ENCODE results near the gene PACS1. TPM values are rescaled to one million over a fixed set of nuclear protein-coding genes. Genes with fewer than 3 reads are reported as not detected.

The PACS1 gene
- total RNA-seq, 1 donor from 2014 or later = 86.9 TPM

DNA sequence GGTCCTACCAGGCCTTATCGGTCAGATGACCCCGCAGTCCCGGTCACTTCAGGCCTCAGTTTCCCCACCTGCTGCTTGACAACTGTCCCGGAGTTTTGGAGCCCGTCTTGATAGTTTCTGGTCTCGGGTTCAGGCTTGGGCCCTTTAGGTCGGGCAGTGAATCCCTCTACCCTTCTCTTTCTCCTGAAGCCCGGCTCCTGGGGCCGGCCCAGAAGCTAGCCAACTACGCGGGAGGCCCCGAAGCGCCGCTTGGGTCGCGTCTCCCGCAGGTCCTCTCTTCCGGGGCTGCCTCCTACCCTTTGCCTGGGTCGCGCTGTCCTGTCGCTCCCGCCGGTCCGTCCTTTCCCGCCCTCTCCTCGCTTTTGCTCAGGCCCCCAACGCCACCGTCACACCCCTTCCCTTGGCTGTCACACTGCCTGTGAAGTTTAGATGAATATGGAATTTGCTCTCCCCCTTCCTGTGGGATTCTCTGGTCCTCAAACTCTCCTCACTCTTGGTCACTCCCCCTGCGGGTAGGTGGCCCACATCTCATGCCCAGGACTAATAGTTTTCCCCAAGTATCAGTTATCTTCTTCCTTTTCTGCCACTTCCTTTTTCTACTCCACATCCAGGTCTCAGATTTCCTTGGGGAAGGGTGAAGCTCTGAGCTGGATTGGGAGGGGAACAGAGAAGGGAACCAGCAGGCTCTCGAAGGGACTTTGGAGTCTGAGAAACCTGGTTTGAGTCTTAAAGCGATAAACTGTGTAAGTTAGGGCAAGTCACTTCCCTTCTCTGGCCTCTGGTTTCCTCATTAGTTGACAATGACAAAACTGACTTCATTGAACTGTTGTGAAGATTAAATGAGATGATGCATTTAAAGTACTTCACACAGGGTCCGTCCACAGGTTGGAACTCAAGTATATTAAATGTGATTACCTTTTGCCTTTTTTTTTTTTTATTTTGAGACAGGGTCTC is 199.2 kb downstream of the PACS1 start:
- no peaks in the 10 kb centered on the region for H3K9me3 ChIP-seq (ENCODE audit: insufficient read depth, low read depth, low read length)
- H3K4me1 Mint-ChIP-seq (ENCODE audit: low read depth, unreplicated experiment) = peaks cover 10% of the 10 kb centered on the region
- peaks cover 27% of the 10 kb centered on the region for H3K36me3 Mint-ChIP-seq (ENCODE audit: low read depth, unreplicated experiment)
- peak overlapping the region; percentile 92 for H3K4me3 Mint-ChIP-seq (ENCODE audit: unreplicated experiment)
- H3K27me3 Mint-ChIP-seq (ENCODE audit: low read depth, unreplicated experiment) = no peaks in the 10 kb centered on the region
- DNase-seq (ENCODE audit: low read depth) (peak; percentile 31), FAIRE-seq (no peak)
- H3K36me3 ChIP-seq (ENCODE audit: insufficient read depth, low read length) = peaks cover 27% of the 10 kb centered on the region
- peak overlapping the region; percentile 93 for H3K27ac Mint-ChIP-seq (ENCODE audit: unreplicated experiment)
- peak overlapping the region; percentile 96 for H3K9ac ChIP-seq (ENCODE audit: low read length)
- H3K27me3 ChIP-seq (ENCODE audit: insufficient read depth, low read length) = no peaks in the 10 kb centered on the region
- H2AFZ ChIP-seq (ENCODE audit: low read depth, low read length) = no peak overlapping the region
- peaks cover 52% of the 10 kb centered on the region for H4K20me1 ChIP-seq (ENCODE audit: insufficient read depth, low read length)
- peak overlapping the region; percentile 83 for H3K27ac ChIP-seq (ENCODE audit: low read depth, low read length)
- peaks cover 21% of the 10 kb centered on the region for H3K4me1 ChIP-seq (ENCODE audit: insufficient read depth, low read length)
- TF ChIP-seq EZH2 (IDR thresholded peaks at IDR 0.05; ENCODE audit: insufficient read depth, low read length) (no peak), CTCF (IDR thresholded peaks at IDR 0.05; ENCODE audit: insufficient read depth, low read depth, low read length) (peak; percentile 11)
- H3K4me2 ChIP-seq (ENCODE audit: low read length) = peak overlapping the region; percentile 88
- H3K9me3 Mint-ChIP-seq (ENCODE audit: unreplicated experiment) = no peaks in the 10 kb centered on the region
- peak overlapping the region; percentile 90 for H3K4me3 ChIP-seq (ENCODE audit: insufficient read depth, low read depth, low read length)
- peaks cover 36% of the 10 kb centered on the region for H3K79me2 ChIP-seq (ENCODE audit: insufficient read depth, low read length)

DNA sequence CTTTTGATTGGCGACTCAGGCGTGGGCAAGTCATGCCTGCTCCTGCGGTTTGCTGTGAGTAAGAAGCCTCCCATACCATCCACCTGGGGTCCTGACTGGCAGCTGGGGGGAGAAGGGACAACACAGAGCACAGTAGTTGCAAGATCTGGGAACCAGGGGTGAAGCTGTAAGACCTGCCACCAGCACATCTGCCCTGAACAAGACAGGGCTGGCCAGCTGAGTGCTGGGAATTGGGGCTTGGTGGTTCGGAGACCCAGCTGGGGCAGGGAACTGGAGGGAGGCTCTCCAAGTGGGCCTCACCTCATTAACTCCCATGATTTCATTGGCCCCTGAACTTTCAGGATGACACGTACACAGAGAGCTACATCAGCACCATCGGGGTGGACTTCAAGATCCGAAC is 201.7 kb downstream of the PACS1 start:
- FAIRE-seq = no peak
- Mint-ChIP-seq H3K27ac (ENCODE audit: unreplicated experiment) (peak overlapping the region; percentile 66), H3K4me3 (ENCODE audit: unreplicated experiment) (no peak overlapping the region), H3K36me3 (ENCODE audit: low read depth, unreplicated experiment) (peaks cover 26% of the 10 kb centered on the region), H3K4me1 (ENCODE audit: low read depth, unreplicated experiment) (peaks cover 10% of the 10 kb centered on the region), H3K27me3 (ENCODE audit: low read depth, unreplicated experiment) (no peaks in the 10 kb centered on the region), H3K9me3 (ENCODE audit: unreplicated experiment) (no peaks in the 10 kb centered on the region)
- H4K20me1 ChIP-seq (ENCODE audit: insufficient read depth, low read length) = peaks cover 58% of the 10 kb centered on the region
- no peaks in the 10 kb centered on the region for H3K9me3 ChIP-seq (ENCODE audit: insufficient read depth, low read depth, low read length)
- no peak for TF ChIP-seq CTCF (IDR thresholded peaks at IDR 0.05; ENCODE audit: insufficient read depth, low read depth, low read length)
- TF ChIP-seq EZH2 (IDR thresholded peaks at IDR 0.05; ENCODE audit: insufficient read depth, low read length) = no peak
- no peak overlapping the region for H3K9ac ChIP-seq (ENCODE audit: low read length)
- no peak overlapping the region for H2AFZ ChIP-seq (ENCODE audit: low read depth, low read length)
- no peaks in the 10 kb centered on the region for H3K27me3 ChIP-seq (ENCODE audit: insufficient read depth, low read length)
- no peak overlapping the region for H3K27ac ChIP-seq (ENCODE audit: low read depth, low read length)
- H3K4me3 ChIP-seq (ENCODE audit: insufficient read depth, low read depth, low read length) = no peak overlapping the region
- peaks cover 36% of the 10 kb centered on the region for H3K79me2 ChIP-seq (ENCODE audit: insufficient read depth, low read length)
- H3K36me3 ChIP-seq (ENCODE audit: insufficient read depth, low read length) = peaks cover 36% of the 10 kb centered on the region
- no peak for DNase-seq (ENCODE audit: low read depth)
- no peak overlapping the region for H3K4me2 ChIP-seq (ENCODE audit: low read length)
- H3K4me1 ChIP-seq (ENCODE audit: insufficient read depth, low read length) = peaks cover 19% of the 10 kb centered on the region

DNA sequence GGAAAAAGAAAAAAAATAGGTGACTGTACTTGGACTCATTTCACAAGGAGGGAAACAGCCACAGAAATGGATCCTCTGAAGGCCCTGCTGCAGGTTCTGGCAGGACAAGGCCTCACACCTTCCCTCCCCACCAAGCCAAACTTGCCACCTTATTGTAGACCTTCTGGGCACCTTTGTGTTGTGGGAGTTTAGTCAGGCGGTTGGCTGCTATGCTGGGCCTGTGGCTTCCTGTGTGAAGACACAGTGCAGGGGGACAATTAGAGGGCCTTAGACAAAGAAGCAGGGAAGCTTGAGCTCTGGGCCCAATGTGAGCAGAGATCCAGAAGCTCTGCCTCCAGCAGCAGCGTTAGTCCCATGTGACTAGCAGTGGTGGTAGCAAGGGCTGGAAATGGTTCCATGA is 202.5 kb downstream of the PACS1 start:
- H3K27ac ChIP-seq (ENCODE audit: low read depth, low read length) = no peak overlapping the region
- peaks cover 36% of the 10 kb centered on the region for H3K79me2 ChIP-seq (ENCODE audit: insufficient read depth, low read length)
- no peaks in the 10 kb centered on the region for H3K9me3 ChIP-seq (ENCODE audit: insufficient read depth, low read depth, low read length)
- no peak overlapping the region for H3K9ac ChIP-seq (ENCODE audit: low read length)
- no peak overlapping the region for H3K4me2 ChIP-seq (ENCODE audit: low read length)
- H3K4me3 ChIP-seq (ENCODE audit: insufficient read depth, low read depth, low read length) = no peak overlapping the region
- H3K36me3 Mint-ChIP-seq (ENCODE audit: low read depth, unreplicated experiment) = peaks cover 24% of the 10 kb centered on the region
- no peaks in the 10 kb centered on the region for H3K9me3 Mint-ChIP-seq (ENCODE audit: unreplicated experiment)
- peaks cover 36% of the 10 kb centered on the region for H3K36me3 ChIP-seq (ENCODE audit: insufficient read depth, low read length)
- H4K20me1 ChIP-seq (ENCODE audit: insufficient read depth, low read length) = peaks cover 61% of the 10 kb centered on the region
- H3K27ac Mint-ChIP-seq (ENCODE audit: unreplicated experiment) = no peak overlapping the region
- H3K27me3 ChIP-seq (ENCODE audit: insufficient read depth, low read length) = no peaks in the 10 kb centered on the region
- H3K4me1 Mint-ChIP-seq (ENCODE audit: low read depth, unreplicated experiment) = peaks cover 6% of the 10 kb centered on the region
- TF ChIP-seq EZH2 (IDR thresholded peaks at IDR 0.05; ENCODE audit: insufficient read depth, low read length) = no peak
- TF ChIP-seq CTCF (IDR thresholded peaks at IDR 0.05; ENCODE audit: insufficient read depth, low read depth, low read length) = no peak
- peaks cover 16% of the 10 kb centered on the region for H3K4me1 ChIP-seq (ENCODE audit: insufficient read depth, low read length)
- H2AFZ ChIP-seq (ENCODE audit: low read depth, low read length) = no peak overlapping the region
- FAIRE-seq = no peak
- no peaks in the 10 kb centered on the region for H3K27me3 Mint-ChIP-seq (ENCODE audit: low read depth, unreplicated experiment)
- no peak for DNase-seq (ENCODE audit: low read depth)
- H3K4me3 Mint-ChIP-seq (ENCODE audit: unreplicated experiment) = peak overlapping the region; percentile 8

Data from astrocyte (in vitro differentiated cells and primary cell).